Endodermal cell (in vitro differentiated cells): Measurements from ENCODE around the gene ISOC2. TPM values are rescaled to one million over a fixed set of nuclear protein-coding genes. Genes with fewer than 3 reads are reported as not detected.

Experiments
- DNase-seq: peaks from one replicate; pipeline ENCODE4 v3.0.0-alpha.2; 2017
- H3K27ac ChIP-seq: 2 replicates; pipeline ENCODE4 v1.5.1; 2013; ENCODE audit warnings: mild to moderate bottlenecking, low read depth, low read length, moderate library complexity
- H3K27me3 ChIP-seq: 2 replicates; pipeline ENCODE4 v1.6.1; 2013; ENCODE audit warnings: mild to moderate bottlenecking, low read length, moderate library complexity; ENCODE audit not compliant: insufficient read depth, control insufficient read depth, poor library complexity, severe bottlenecking
- H3K36me3 ChIP-seq: 2 replicates; pipeline ENCODE4 v1.7.0; 2013; ENCODE audit warnings: mild to moderate bottlenecking, low read length, moderate library complexity; ENCODE audit not compliant: control insufficient read depth, insufficient read depth
- H3K4me1 ChIP-seq: one replicate; pipeline ENCODE4 v1.7.0; 2013; ENCODE audit warnings: low read length; ENCODE audit not compliant: control insufficient read depth, insufficient read depth
- H3K4me3 ChIP-seq: 2 replicates; pipeline ENCODE4 v1.5.1; 2013; ENCODE audit warnings: mild to moderate bottlenecking, low read length, moderate library complexity
- H3K9ac ChIP-seq: 2 replicates; pipeline ENCODE4 v1.6.1; 2013; ENCODE audit warnings: mild to moderate bottlenecking, low read length, moderate library complexity; ENCODE audit not compliant: poor library complexity, severe bottlenecking; ENCODE audit errors: extremely low read depth
- H3K9me3 ChIP-seq: 2 replicates; pipeline ENCODE4 v1.6.1; 2013; ENCODE audit warnings: mild to moderate bottlenecking, low read length, moderate library complexity; ENCODE audit not compliant: control insufficient read depth
- H3K27ac Mint-ChIP-seq: 2 replicates; pipeline ENCODE4 v1.8.0; 2020; ENCODE audit warnings: mixed read lengths
- H3K27me3 Mint-ChIP-seq: 2 replicates; pipeline ENCODE4 v1.8.0; 2021; ENCODE audit warnings: mild to moderate bottlenecking, mixed read lengths; ENCODE audit not compliant: insufficient read depth
- H3K36me3 Mint-ChIP-seq: 2 replicates; pipeline ENCODE4 v1.8.0; 2020; ENCODE audit warnings: low read depth, mixed read lengths
- H3K4me1 Mint-ChIP-seq: 2 replicates; pipeline ENCODE4 v1.8.0; 2020; ENCODE audit warnings: mixed read lengths
- H3K4me3 Mint-ChIP-seq: 2 replicates; pipeline ENCODE4 v1.8.0; 2020; ENCODE audit warnings: mild to moderate bottlenecking, moderate library complexity, mixed read lengths
- H3K9me3 Mint-ChIP-seq: 2 replicates; pipeline ENCODE4 v1.8.0; 2020; ENCODE audit warnings: mild to moderate bottlenecking, mixed read lengths
- CTCF ChIP-seq: fragments of 200-600 bp; sonication (generic); conservative IDR thresholded peaks from 2 replicates; pipeline ENCODE4 v1.5.0; 2021; ENCODE audit warnings: antibody characterized with exemption, mild to moderate bottlenecking
- WGBS, 2 experiments: methylation state at CpG; one replicate each; pipeline versions ENCODE4 v1.1.5 to v1.1.7; 2013; ENCODE audit warnings: missing lambda C conversion rate in 2 of 2, mixed read lengths in 1 of 2; ENCODE audit not compliant: insufficient coverage in 1 of 2, insufficient read length in 1 of 2; 5-methylcytosine and 5-hydroxymethylcytosine counted together
- total RNA-seq, 2 donors: library from RNA; stranded (reverse); fragmentation: NEBNext Ultra II Directional in 1 of 2; extraction: Animal tissue kit (Norgen Biotek cat#: 25700) in 1 of 2; gene quantifications; 2 replicates in 1 of 2; 3 replicates in 1 of 2; pipeline ENCODE4 v1.2.1, GENCODE V29; 2021

The ISOC2 gene
- total RNA-seq, 2 donors from 2014 or later, result 35.9 to 39.2 TPM

GRCh38 chr19:55473225-55474012, 12.0 kb upstream of the ISOC2 start:
- Histone ChIP-seq H3K27me3 (no peaks in the 10 kb centered on the region), H3K4me3 (no peak overlapping the region), H3K36me3 (no peaks in the 10 kb centered on the region), H3K27ac (no peak overlapping the region), H3K9me3 (no peaks in the 10 kb centered on the region), H3K9ac (no peak overlapping the region), H3K4me1 (no peaks in the 10 kb centered on the region)
- no peaks in the 10 kb centered on the region for H3K36me3 Mint-ChIP-seq
- 69 to 73% methylated on average over 10 to 16 of the region's 16 CpGs for WGBS, 2 experiments
- no peak overlapping the region for H3K27ac Mint-ChIP-seq
- peaks cover 17% of the 10 kb centered on the region for H3K4me1 Mint-ChIP-seq
- DNase-seq, result peak; percentile 66
- no peaks in the 10 kb centered on the region for H3K27me3 Mint-ChIP-seq
- H3K4me3 Mint-ChIP-seq, result no peak overlapping the region
- TF ChIP-seq CTCF, result no peak
- no peaks in the 10 kb centered on the region for H3K9me3 Mint-ChIP-seq

GRCh38 chr19:55472463-55472862, 11.0 kb upstream of the ISOC2 start:
- H3K27ac ChIP-seq, result no peak overlapping the region
- no peaks in the 10 kb centered on the region for H3K27me3 ChIP-seq
- no peaks in the 10 kb centered on the region for H3K36me3 Mint-ChIP-seq
- WGBS, 2 experiments, result 88 to 94% methylated on average over 8 of the region's 8 CpGs
- no peaks in the 10 kb centered on the region for H3K4me1 ChIP-seq
- H3K36me3 ChIP-seq, result no peaks in the 10 kb centered on the region
- H3K4me1 Mint-ChIP-seq, result peaks cover 11% of the 10 kb centered on the region
- no peaks in the 10 kb centered on the region for H3K27me3 Mint-ChIP-seq
- H3K4me3 ChIP-seq, result no peak overlapping the region
- peak; percentile 45 for DNase-seq
- no peaks in the 10 kb centered on the region for H3K9me3 Mint-ChIP-seq
- H3K27ac Mint-ChIP-seq, result no peak overlapping the region
- no peak overlapping the region for H3K4me3 Mint-ChIP-seq
- no peak overlapping the region for H3K9ac ChIP-seq
- TF ChIP-seq CTCF, result no peak
- H3K9me3 ChIP-seq, result no peaks in the 10 kb centered on the region

GRCh38 chr19:55471266-55471665, 9.8 kb upstream of the ISOC2 start:
- no peaks in the 10 kb centered on the region for H3K27me3 ChIP-seq
- no peaks in the 10 kb centered on the region for H3K4me1 ChIP-seq
- H3K4me3 ChIP-seq, result no peak overlapping the region
- no peaks in the 10 kb centered on the region for H3K9me3 ChIP-seq
- 92 to 93% methylated on average over 12 to 13 of the region's 13 CpGs for WGBS, 2 experiments
- H3K36me3 ChIP-seq, result no peaks in the 10 kb centered on the region
- Mint-ChIP-seq H3K4me1 (peaks cover 8% of the 10 kb centered on the region), H3K27me3 (peaks cover 4% of the 10 kb centered on the region), H3K36me3 (no peaks in the 10 kb centered on the region), H3K4me3 (no peak overlapping the region), H3K9me3 (no peaks in the 10 kb centered on the region), H3K27ac (no peak overlapping the region)
- H3K27ac ChIP-seq, result no peak overlapping the region
- DNase-seq, result no peak
- no peak for TF ChIP-seq CTCF
- no peak overlapping the region for H3K9ac ChIP-seq
